Measurements from ENCODE around the gene MSRB1. TPM values are rescaled to one million over a fixed set of nuclear protein-coding genes. Genes with fewer than 3 reads are reported as not detected.

Gene MSRB1
- total and polyA plus RNA-seq, 2 of the 13 experiments (the other 11 are each of a cell fraction or from before 2014, with no cell fraction given) = 32.1 to 75.4 TPM

GRCh38 chr16:1963806-1964505, 21.0 kb upstream of the MSRB1 start (continued):
- TF ChIP-seq, protein P1, sequence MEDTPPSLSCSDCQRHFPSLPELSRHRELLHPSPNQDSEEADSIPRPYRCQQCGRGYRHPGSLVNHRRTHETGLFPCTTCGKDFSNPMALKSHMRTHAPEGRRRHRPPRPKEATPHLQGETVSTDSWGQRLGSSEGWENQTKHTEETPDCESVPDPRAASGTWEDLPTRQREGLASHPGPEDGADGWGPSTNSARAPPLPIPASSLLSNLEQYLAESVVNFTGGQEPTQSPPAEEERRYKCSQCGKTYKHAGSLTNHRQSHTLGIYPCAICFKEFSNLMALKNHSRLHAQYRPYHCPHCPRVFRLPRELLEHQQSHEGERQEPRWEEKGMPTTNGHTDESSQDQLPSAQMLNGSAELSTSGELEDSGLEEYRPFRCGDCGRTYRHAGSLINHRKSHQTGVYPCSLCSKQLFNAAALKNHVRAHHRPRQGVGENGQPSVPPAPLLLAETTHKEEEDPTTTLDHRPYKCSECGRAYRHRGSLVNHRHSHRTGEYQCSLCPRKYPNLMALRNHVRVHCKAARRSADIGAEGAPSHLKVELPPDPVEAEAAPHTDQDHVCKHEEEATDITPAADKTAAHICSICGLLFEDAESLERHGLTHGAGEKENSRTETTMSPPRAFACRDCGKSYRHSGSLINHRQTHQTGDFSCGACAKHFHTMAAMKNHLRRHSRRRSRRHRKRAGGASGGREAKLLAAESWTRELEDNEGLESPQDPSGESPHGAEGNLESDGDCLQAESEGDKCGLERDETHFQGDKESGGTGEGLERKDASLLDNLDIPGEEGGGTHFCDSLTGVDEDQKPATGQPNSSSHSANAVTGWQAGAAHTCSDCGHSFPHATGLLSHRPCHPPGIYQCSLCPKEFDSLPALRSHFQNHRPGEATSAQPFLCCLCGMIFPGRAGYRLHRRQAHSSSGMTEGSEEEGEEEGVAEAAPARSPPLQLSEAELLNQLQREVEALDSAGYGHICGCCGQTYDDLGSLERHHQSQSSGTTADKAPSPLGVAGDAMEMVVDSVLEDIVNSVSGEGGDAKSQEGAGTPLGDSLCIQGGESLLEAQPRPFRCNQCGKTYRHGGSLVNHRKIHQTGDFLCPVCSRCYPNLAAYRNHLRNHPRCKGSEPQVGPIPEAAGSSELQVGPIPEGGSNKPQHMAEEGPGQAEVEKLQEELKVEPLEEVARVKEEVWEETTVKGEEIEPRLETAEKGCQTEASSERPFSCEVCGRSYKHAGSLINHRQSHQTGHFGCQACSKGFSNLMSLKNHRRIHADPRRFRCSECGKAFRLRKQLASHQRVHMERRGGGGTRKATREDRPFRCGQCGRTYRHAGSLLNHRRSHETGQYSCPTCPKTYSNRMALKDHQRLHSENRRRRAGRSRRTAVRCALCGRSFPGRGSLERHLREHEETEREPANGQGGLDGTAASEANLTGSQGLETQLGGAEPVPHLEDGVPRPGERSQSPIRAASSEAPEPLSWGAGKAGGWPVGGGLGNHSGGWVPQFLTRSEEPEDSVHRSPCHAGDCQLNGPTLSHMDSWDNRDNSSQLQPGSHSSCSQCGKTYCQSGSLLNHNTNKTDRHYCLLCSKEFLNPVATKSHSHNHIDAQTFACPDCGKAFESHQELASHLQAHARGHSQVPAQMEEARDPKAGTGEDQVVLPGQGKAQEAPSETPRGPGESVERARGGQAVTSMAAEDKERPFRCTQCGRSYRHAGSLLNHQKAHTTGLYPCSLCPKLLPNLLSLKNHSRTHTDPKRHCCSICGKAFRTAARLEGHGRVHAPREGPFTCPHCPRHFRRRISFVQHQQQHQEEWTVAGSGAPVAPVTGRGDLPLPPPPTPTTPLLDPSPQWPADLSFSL (CRISPR knock-in tag; IDR thresholded peaks at IDR 0.05) = no peak
- TF ChIP-seq ARNTL (CRISPR knock-in tag; IDR thresholded peaks at IDR 0.05) = no peak; the same call in 1 of the 2 replicates
- no peak for TF ChIP-seq ZNF414 (CRISPR knock-in tag; IDR thresholded peaks at IDR 0.05)

Data from HepG2 (cell line).